HL-60 (cell line): Measurements from ENCODE around the gene AKAP14.

Experiments used
- GABPA ChIP-seq: IDR thresholded peaks from 2 replicates; pipeline ENCODE4 v1.6.1; 2012; ENCODE audit warnings: low read depth
- POLR2AphosphoS5 ChIP-seq: IDR thresholded peaks from 2 replicates; pipeline ENCODE4 v1.6.1; 2012; ENCODE audit warnings: low read depth
- TF ChIP-seq, protein P1 (sequence below): IDR thresholded peaks from one replicate; pipeline ENCODE4 v1.5.1; 2011; ENCODE audit warnings: low read length, control low read depth, inconsistent platforms; ENCODE audit not compliant: insufficient read depth
- TF ChIP-seq, protein P2 (sequence below): IDR thresholded peaks from 2 replicates; pipeline ENCODE4 v1.6.1; 2012; ENCODE audit warnings: low read depth; ENCODE audit not compliant: insufficient replicate concordance

DNA sequence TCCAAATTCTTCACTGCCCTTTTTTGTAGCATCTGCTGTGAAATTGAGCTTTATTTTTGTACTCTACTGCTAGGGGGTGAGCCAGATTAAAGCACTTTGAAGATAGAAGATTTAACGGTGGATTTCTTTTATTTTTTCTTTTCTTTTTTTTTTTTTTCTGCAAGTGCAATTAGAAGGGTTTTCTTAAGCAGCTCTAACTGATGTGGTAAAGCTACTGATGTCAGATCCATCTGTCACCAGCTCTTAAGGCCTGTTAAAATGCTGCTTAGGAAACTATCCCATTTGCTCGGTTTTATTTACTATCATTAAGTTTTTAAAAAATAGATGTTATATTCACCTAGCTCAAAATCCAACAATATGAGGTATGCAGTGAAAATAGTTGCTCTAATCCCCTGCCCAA is 17.0 kb upstream of the AKAP14 start:
- TF ChIP-seq, protein P1, sequence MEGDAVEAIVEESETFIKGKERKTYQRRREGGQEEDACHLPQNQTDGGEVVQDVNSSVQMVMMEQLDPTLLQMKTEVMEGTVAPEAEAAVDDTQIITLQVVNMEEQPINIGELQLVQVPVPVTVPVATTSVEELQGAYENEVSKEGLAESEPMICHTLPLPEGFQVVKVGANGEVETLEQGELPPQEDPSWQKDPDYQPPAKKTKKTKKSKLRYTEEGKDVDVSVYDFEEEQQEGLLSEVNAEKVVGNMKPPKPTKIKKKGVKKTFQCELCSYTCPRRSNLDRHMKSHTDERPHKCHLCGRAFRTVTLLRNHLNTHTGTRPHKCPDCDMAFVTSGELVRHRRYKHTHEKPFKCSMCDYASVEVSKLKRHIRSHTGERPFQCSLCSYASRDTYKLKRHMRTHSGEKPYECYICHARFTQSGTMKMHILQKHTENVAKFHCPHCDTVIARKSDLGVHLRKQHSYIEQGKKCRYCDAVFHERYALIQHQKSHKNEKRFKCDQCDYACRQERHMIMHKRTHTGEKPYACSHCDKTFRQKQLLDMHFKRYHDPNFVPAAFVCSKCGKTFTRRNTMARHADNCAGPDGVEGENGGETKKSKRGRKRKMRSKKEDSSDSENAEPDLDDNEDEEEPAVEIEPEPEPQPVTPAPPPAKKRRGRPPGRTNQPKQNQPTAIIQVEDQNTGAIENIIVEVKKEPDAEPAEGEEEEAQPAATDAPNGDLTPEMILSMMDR: no peak
- TF ChIP-seq POLR2AphosphoS5 (no peak), GABPA (no peak)
- TF ChIP-seq, protein P2, sequence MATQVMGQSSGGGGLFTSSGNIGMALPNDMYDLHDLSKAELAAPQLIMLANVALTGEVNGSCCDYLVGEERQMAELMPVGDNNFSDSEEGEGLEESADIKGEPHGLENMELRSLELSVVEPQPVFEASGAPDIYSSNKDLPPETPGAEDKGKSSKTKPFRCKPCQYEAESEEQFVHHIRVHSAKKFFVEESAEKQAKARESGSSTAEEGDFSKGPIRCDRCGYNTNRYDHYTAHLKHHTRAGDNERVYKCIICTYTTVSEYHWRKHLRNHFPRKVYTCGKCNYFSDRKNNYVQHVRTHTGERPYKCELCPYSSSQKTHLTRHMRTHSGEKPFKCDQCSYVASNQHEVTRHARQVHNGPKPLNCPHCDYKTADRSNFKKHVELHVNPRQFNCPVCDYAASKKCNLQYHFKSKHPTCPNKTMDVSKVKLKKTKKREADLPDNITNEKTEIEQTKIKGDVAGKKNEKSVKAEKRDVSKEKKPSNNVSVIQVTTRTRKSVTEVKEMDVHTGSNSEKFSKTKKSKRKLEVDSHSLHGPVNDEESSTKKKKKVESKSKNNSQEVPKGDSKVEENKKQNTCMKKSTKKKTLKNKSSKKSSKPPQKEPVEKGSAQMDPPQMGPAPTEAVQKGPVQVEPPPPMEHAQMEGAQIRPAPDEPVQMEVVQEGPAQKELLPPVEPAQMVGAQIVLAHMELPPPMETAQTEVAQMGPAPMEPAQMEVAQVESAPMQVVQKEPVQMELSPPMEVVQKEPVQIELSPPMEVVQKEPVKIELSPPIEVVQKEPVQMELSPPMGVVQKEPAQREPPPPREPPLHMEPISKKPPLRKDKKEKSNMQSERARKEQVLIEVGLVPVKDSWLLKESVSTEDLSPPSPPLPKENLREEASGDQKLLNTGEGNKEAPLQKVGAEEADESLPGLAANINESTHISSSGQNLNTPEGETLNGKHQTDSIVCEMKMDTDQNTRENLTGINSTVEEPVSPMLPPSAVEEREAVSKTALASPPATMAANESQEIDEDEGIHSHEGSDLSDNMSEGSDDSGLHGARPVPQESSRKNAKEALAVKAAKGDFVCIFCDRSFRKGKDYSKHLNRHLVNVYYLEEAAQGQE: no peak
